Medulla oblongata (tissue), 1 donor: ENCODE data around the gene ESCO1.

Experiments
- DNase-seq: peaks from one replicate; pipeline ENCODE4 v3.0.0-alpha.2; 2015; ENCODE audit errors: extremely low spot score

The ESCO1 gene

DNA sequence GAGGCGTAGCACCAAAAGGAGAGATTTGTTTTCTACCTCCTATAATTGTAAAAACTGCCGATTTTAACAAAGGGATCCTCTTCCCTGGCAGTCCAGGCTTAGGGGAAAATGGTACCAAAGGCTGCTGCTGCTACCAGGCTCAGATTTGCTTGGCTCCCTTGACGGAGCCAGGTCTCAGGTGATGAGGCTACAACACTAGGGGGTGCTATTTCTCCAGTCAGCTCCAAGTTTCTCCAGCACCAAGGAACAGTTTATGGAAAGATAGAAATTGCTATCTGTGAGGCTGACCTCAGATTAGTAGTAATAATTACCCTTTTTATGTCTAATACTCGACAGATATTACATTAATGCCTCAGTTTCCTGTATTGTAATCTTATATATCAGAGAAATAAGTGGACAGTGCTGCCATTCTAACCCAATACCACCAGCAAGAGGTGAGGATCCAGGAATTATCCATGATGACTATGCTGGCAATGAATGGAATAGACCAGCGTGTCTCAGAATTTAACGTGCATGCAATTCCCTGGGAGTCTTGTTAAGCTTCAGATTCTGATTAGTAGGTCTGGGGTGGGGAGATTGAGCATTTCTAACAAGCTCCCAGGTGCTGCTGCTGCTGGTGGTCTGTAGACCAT is 111.3 kb downstream of the ESCO1 start:
- peak; percentile 63 for DNase-seq

DNA sequence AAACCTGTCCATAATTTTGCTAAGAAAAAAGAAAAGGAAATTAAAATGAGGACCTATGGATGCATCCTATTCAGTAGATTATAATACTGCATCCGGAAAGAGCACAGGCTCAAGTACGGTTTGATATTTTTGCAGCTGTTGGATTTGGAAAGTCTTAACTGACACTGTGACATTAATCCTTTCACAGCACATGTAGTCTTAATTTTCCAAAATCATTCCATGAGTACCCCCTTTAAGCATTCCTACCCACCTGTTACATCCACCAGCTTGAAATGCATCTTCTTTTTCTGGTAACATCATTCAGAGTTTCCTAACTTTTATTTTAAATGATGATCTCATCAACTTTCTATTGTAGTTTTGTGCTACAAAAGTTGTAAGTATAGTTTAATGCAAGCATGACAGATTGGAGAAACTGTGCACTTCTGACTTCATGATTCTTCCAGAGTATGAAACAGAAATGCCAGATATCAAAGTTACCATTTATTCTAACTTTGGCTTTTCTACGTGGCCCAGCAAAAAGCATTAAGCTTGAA is 113.5 kb downstream of the ESCO1 start:
- no peak for DNase-seq

DNA sequence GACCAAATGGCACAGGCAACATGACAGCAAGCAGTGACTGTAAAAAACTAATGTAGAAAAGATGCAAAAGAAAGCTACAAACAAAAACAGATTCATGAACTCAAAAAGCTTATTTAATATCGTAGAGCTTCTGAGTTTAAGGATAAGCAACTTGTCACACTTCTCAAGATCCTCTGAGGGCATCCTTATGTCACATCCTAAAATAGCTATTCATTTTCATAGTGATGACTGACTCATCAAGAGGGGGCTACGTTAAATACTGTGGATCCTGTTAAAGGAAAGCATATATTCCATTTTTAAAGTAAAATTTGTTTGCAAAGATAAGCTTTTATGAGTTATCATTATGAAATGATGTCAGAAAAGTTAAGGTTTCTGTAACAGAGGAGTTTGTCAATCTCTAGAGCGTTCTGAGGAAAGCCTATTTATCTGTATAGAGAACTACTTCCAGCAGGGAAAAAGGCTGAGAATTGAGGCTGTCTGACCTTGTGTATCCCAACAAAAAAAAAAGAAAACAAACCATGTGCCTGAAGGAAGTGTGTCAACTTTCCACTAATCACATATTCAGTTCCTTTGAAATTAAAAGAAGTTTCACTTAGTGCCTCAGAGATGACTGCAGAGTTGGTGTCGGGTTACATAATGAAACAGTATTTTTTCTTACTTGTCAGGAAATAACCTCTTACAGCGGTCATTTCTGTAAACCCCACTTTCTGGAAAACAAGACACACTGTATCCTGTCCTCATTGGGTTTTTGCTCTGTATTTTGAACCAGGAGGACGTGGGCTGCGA is 115.5 kb downstream of the ESCO1 start:
- no peak for DNase-seq

DNA sequence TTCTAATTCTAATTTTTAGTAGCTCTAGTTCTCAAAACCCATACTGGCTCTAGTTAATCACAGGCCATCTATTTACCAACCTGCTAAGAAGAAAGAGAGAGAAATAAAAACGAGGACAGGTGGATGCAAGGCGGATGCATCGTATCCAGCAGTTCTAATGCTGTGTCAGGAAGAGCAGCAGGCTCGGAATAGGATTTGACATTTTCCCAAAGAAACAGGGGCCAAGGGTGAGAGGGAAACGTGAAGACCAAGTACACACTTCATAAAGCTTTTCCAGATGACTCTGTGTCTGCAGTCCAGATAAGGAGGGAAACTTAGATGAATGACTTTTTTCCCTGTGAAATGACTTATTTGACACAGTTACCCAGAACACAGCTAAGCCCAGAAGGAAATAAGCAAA is 117.5 kb downstream of the ESCO1 start:
- DNase-seq = no peak

- DNase-seq = no peak
Observed at GRCh38 chr18:21481739-21482138, 118.8 kb downstream of the ESCO1 start.

- DNase-seq = no peak
Observed at GRCh38 chr18:21479721-21480120, 120.8 kb downstream of the ESCO1 start.
